PFSK-1 (cell line): Measurements from ENCODE around the gene NAXD.

ENCODE experiments used
- FOXP2 ChIP-seq: optimal IDR thresholded peaks from 2 replicates; pipeline ENCODE3; 2011; ENCODE audit warnings: borderline replicate concordance, control low read depth, inconsistent platforms; ENCODE audit not compliant: insufficient read depth; ENCODE audit errors: extremely low read length, extremely low read depth
- POLR2AphosphoS5 ChIP-seq: IDR thresholded peaks from 2 replicates; pipeline ENCODE4 v1.6.1; 2012; ENCODE audit warnings: low read depth, mild to moderate bottlenecking, control low read depth, low read length, moderate library complexity
- REST ChIP-seq, 2 experiments: IDR thresholded peaks; 2 replicates each; pipeline versions ENCODE4 v1.6.1 to v1.8.0; 2011 to 2012; ENCODE audit warnings: low read depth in 2 of 2, low read length in 2 of 2, control low read depth in 1 of 2, inconsistent platforms in 1 of 2, mild to moderate bottlenecking in 1 of 2, moderate library complexity in 1 of 2; ENCODE audit not compliant: insufficient read depth in 1 of 2
- SIN3A ChIP-seq: IDR thresholded peaks from 2 replicates; pipeline ENCODE4 v1.6.1; 2012; ENCODE audit warnings: mild to moderate bottlenecking, low read length, moderate library complexity, borderline replicate concordance; ENCODE audit not compliant: insufficient read depth
- TAF1 ChIP-seq: IDR thresholded peaks from 2 replicates; pipeline ENCODE4 v1.6.1; 2012; ENCODE audit warnings: low read length, control low read depth, borderline replicate concordance; ENCODE audit not compliant: insufficient read depth

The NAXD gene

GRCh38 chr13:110571896-110572777 is 43.2 kb upstream of the NAXD start:
- no peak for TF ChIP-seq TAF1
- no peak for TF ChIP-seq SIN3A
- TF ChIP-seq POLR2AphosphoS5 = no peak
- TF ChIP-seq REST (IDR thresholded peaks at IDR 0.05; ENCODE audit: insufficient read depth in 1 of 2, low read depth in 2 of 2, low read length in 2 of 2) = no peak
- TF ChIP-seq FOXP2 = no peak

- TF ChIP-seq REST (IDR thresholded peaks at IDR 0.05; ENCODE audit: insufficient read depth in 1 of 2, low read depth in 2 of 2, low read length in 2 of 2) (no peak), SIN3A (no peak), TAF1 (no peak), POLR2AphosphoS5 (no peak), FOXP2 (no peak)
Observed at GRCh38 chr13:110572778-110573118, 42.6 kb upstream of the NAXD start.

- TF ChIP-seq FOXP2 (no peak), SIN3A (no peak), POLR2AphosphoS5 (no peak), REST (IDR thresholded peaks at IDR 0.05; ENCODE audit: insufficient read depth in 1 of 2, low read depth in 2 of 2, low read length in 2 of 2) (no peak), TAF1 (no peak)
Observed at GRCh38 chr13:110574161-110574560, 41.2 kb upstream of the NAXD start.

GRCh38 chr13:110575322-110576069 is 39.8 kb upstream of the NAXD start:
- no peak for TF ChIP-seq POLR2AphosphoS5
- no peak for TF ChIP-seq FOXP2
- no peak for TF ChIP-seq SIN3A
- no peak for TF ChIP-seq TAF1

GRCh38 chr13:110576070-110576394 is 39.3 kb upstream of the NAXD start:
- TF ChIP-seq SIN3A (no peak), TAF1 (no peak), POLR2AphosphoS5 (no peak), REST (IDR thresholded peaks at IDR 0.05; ENCODE audit: insufficient read depth in 1 of 2, low read depth in 2 of 2, low read length in 2 of 2) (no peak), FOXP2 (no peak)
